Loucy (cell line): ENCODE measurements around the gene CPED1.

Source experiments
- H2AFZ ChIP-seq: fragments of 200-600 bp; sonication (generic); 2 replicates; pipeline ENCODE4 v1.6.0; 2016; ENCODE audit warnings: antibody characterized with exemption, mild to moderate bottlenecking, low read length, moderate library complexity
- H3F3A ChIP-seq: fragments of 200-600 bp; 2 replicates; pipeline ENCODE4 v1.6.0; 2016; ENCODE audit warnings: antibody characterized with exemption, low read depth, mild to moderate bottlenecking
- H3K27me3 ChIP-seq: fragments of 200-600 bp; sonication (generic); 2 replicates; pipeline ENCODE4 v1.6.1; 2014; ENCODE audit warnings: low read length, mild to moderate bottlenecking; ENCODE audit not compliant: insufficient read depth, poor library complexity, severe bottlenecking
- H3K36me3 ChIP-seq: fragments of 200-600 bp; sonication (generic); 2 replicates; pipeline ENCODE4 v1.6.1; 2016; ENCODE audit warnings: low read length; ENCODE audit not compliant: insufficient read depth
- H3K4me1 ChIP-seq: fragments of 200-600 bp; sonication (generic); 2 replicates; pipeline ENCODE4 v1.5.1; 2014; ENCODE audit warnings: low read length, mild to moderate bottlenecking; ENCODE audit not compliant: insufficient read depth, poor library complexity, severe bottlenecking
- H3K4me2 ChIP-seq: fragments of 200-600 bp; sonication (generic); 2 replicates; pipeline ENCODE4 v1.6.0; 2014; ENCODE audit warnings: antibody characterized with exemption, low read length, low read depth, mild to moderate bottlenecking; ENCODE audit not compliant: poor library complexity, severe bottlenecking
- H3K4me3 ChIP-seq: fragments of 200-600 bp; sonication (generic); 2 replicates; pipeline ENCODE4 v1.5.1; 2014; ENCODE audit warnings: low read length, mild to moderate bottlenecking, mixed read lengths; ENCODE audit not compliant: poor library complexity, severe bottlenecking
- H3K79me2 ChIP-seq: fragments of 200-600 bp; sonication (generic); 2 replicates; pipeline ENCODE4 v1.6.1; 2014; ENCODE audit warnings: low read length; ENCODE audit not compliant: insufficient read depth
- H3K9ac ChIP-seq: fragments of 200-600 bp; sonication (generic); 2 replicates; pipeline ENCODE4 v1.6.0; 2014; ENCODE audit warnings: mild to moderate bottlenecking, low read depth, low read length, moderate library complexity; ENCODE audit not compliant: poor library complexity, severe bottlenecking
- H3K9me2 ChIP-seq: fragments of 200-600 bp; sonication (generic); replicated peaks from 2 replicates; pipeline ENCODE4 v1.6.1; 2016; ENCODE audit warnings: low read depth, low read length, mixed read lengths
- H3K9me3 ChIP-seq: fragments of 200-600 bp; sonication (generic); 2 replicates; pipeline ENCODE4 v1.6.1; 2014; ENCODE audit warnings: mild to moderate bottlenecking, antibody characterized with exemption, low read length, low read depth; ENCODE audit not compliant: insufficient read depth
- H4K20me1 ChIP-seq: fragments of 200-600 bp; sonication (generic); 2 replicates; pipeline ENCODE4 v1.6.0; 2014; ENCODE audit warnings: antibody characterized with exemption, low read length, mild to moderate bottlenecking; ENCODE audit not compliant: insufficient read depth, poor library complexity, severe bottlenecking
- CTCF ChIP-seq: fragments of 200-600 bp; sonication (generic); conservative IDR thresholded peaks from 2 replicates; pipeline ENCODE4 v1.5.1; 2014; ENCODE audit warnings: mild to moderate bottlenecking, antibody characterized with exemption, low read length
- EZH2phosphoT487 ChIP-seq: fragments of 200-600 bp; IDR thresholded peaks from 2 replicates; pipeline ENCODE4 v1.6.1; 2018; ENCODE audit warnings: antibody characterized with exemption, mild to moderate bottlenecking, moderate library complexity, borderline replicate concordance

The CPED1 gene

GRCh38 chr7:121279060-121279620 is 290.6 kb downstream of the CPED1 start:
- no peak overlapping the region for H2AFZ ChIP-seq
- no peaks in the 10 kb centered on the region for H3K79me2 ChIP-seq
- TF ChIP-seq CTCF (no peak), EZH2phosphoT487 (no peak)
- no peaks in the 10 kb centered on the region for H3K27me3 ChIP-seq
- no peaks in the 10 kb centered on the region for H3K36me3 ChIP-seq
- no peaks in the 10 kb centered on the region for H3K4me1 ChIP-seq
- H3K9ac ChIP-seq = no peak overlapping the region
- H3K4me2 ChIP-seq = no peak overlapping the region
- no peaks in the 10 kb centered on the region for H4K20me1 ChIP-seq
- H3K9me3 ChIP-seq = no peaks in the 10 kb centered on the region; the same call in 1 of the 2 replicates
- H3K4me3 ChIP-seq = no peak overlapping the region
- H3K9me2 ChIP-seq = no peaks in the 10 kb centered on the region
- no peaks in the 10 kb centered on the region for H3F3A ChIP-seq

- H3K4me2 ChIP-seq = no peak overlapping the region
- H3K79me2 ChIP-seq = no peaks in the 10 kb centered on the region
- H3F3A ChIP-seq = no peaks in the 10 kb centered on the region
- no peaks in the 10 kb centered on the region; the same call in 1 of the 2 replicates for H3K9me3 ChIP-seq
- H3K4me1 ChIP-seq = no peaks in the 10 kb centered on the region
- H3K9me2 ChIP-seq = no peaks in the 10 kb centered on the region
- no peak overlapping the region for H3K4me3 ChIP-seq
- no peak overlapping the region for H3K9ac ChIP-seq
- no peaks in the 10 kb centered on the region for H3K27me3 ChIP-seq
- no peak overlapping the region for H2AFZ ChIP-seq
- H3K36me3 ChIP-seq = no peaks in the 10 kb centered on the region
- TF ChIP-seq EZH2phosphoT487 (no peak), CTCF (no peak)
- no peaks in the 10 kb centered on the region for H4K20me1 ChIP-seq
Observed at GRCh38 chr7:121279822-121280221, 291.3 kb downstream of the CPED1 start.

- Histone ChIP-seq H4K20me1 (no peaks in the 10 kb centered on the region), H3K9me3 (peaks cover 2% of the 10 kb centered on the region; the same call in 1 of the 2 replicates), H3K27me3 (no peaks in the 10 kb centered on the region), H3K4me2 (no peak overlapping the region), H3K79me2 (no peaks in the 10 kb centered on the region), H3K9me2 (no peaks in the 10 kb centered on the region), H3K9ac (no peak overlapping the region), H3K4me1 (no peaks in the 10 kb centered on the region), H3K4me3 (no peak overlapping the region), H3K36me3 (no peaks in the 10 kb centered on the region), H3F3A (no peaks in the 10 kb centered on the region), H2AFZ (no peak overlapping the region)
- no peak for TF ChIP-seq EZH2phosphoT487
- TF ChIP-seq CTCF = no peak
Observed at GRCh38 chr7:121280656-121281055, 292.1 kb downstream of the CPED1 start.
